ES-I3 (cell line): ENCODE results near the gene BRD1.
"Not testable (repeated sequence)": the region's sequence is repeated elsewhere in the genome, so short reads cannot be mapped to it uniquely, and the experiment has no call there.

Source experiments
- H3K36me3 ChIP-seq: 2 replicates; pipeline ENCODE4 v1.6.1; 2013; ENCODE audit warnings: mild to moderate bottlenecking, low read length, control low read depth, moderate library complexity; ENCODE audit not compliant: insufficient read depth
- H3K4me1 ChIP-seq: 2 replicates; pipeline ENCODE4 v1.6.1; 2013; ENCODE audit warnings: mild to moderate bottlenecking, control low read depth, low read length; ENCODE audit not compliant: insufficient read depth
- H3K9ac ChIP-seq: 2 replicates; pipeline ENCODE4 v1.6.1; 2013; ENCODE audit warnings: low read depth, mild to moderate bottlenecking, low read length, moderate library complexity
- H3K9me3 ChIP-seq: 2 replicates; pipeline ENCODE4 v1.6.1; 2013; ENCODE audit warnings: mild to moderate bottlenecking, low read length, moderate library complexity; ENCODE audit not compliant: control insufficient read depth, insufficient read depth

The BRD1 gene

GRCh38 chr22:49861642-49862495, 34.2 kb upstream of the BRD1 start:
- no peaks in the 10 kb centered on the region for H3K4me1 ChIP-seq
- H3K9ac ChIP-seq, result no peak overlapping the region
- peaks cover 7% of the 10 kb centered on the region; the same call in 1 of the 2 replicates for H3K9me3 ChIP-seq

GRCh38 chr22:49858827-49859226, 31.2 kb upstream of the BRD1 start:
- H3K9ac ChIP-seq, result no peak overlapping the region

More at GRCh38 chr22:49861642-49862495, 34.2 kb upstream of the BRD1 start:
- no peaks in the 10 kb centered on the region for H3K36me3 ChIP-seq

DNA sequence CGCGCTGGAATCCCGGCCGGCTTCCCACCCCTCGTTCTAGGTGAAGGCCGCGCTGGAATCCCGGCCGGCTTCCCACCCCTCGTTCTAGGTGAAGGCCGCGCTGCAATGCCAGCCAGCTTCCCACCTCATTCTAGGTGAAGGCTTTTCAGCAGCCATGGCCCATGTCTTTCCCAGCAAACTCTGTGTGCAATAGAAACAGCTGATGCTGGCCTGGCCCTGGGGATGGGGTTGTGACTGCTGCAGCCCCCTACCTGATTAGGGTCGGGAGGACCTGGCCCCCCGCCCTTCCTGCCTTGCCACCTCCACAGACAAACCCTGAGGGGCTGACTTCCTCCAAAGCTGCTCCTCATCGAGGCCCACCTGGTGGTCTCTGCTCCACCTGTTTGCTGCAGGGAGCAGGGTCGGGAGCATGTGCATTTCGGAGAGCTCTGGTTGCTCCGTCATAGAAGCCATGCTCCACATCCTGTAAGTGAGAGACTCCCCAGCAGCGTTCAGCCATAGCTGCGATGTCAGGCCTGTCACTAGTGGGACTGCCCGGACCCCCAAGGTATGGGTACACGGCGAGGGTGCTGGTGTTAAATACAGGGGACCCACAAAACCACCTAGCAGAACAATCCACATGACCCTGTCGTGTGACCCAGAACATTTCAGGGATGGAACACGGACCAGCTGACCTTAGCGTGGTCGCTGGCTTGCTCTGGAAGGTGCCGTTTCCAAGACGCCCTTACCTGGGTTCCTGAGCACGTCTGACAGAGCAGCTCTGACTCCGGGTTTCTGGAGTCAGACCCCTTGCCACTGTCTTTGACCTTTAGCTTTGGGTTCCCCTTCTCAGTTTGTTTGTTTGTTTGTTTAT, 29.3 kb upstream of the BRD1 start:
- H3K9me3 ChIP-seq, result no peaks in the 10 kb centered on the region; the same call in 1 of the 2 replicates
- no peaks in the 10 kb centered on the region for H3K36me3 ChIP-seq
- no peak overlapping the region for H3K9ac ChIP-seq
- peaks cover 12% of the 10 kb centered on the region for H3K4me1 ChIP-seq

More at GRCh38 chr22:49858827-49859226, 31.2 kb upstream of the BRD1 start:
- no peaks in the 10 kb centered on the region for H3K36me3 ChIP-seq
- peaks cover 12% of the 10 kb centered on the region for H3K4me1 ChIP-seq
- H3K9me3 ChIP-seq, result no peaks in the 10 kb centered on the region; the same call in 1 of the 2 replicates

GRCh38 chr22:49856343-49856742, 28.7 kb upstream of the BRD1 start:
- H3K4me1 ChIP-seq, result peaks cover 12% of the 10 kb centered on the region
- H3K36me3 ChIP-seq, result no peaks in the 10 kb centered on the region
- H3K9me3 ChIP-seq, result no peaks in the 10 kb centered on the region; the same call in 1 of the 2 replicates
- no peak overlapping the region for H3K9ac ChIP-seq

GRCh38 chr22:49855251-49855911, 27.7 kb upstream of the BRD1 start:
- no peaks in the 10 kb centered on the region; the same call in 1 of the 2 replicates for H3K9me3 ChIP-seq
- H3K4me1 ChIP-seq, result peaks cover 12% of the 10 kb centered on the region
- peak overlapping the region; percentile 93; the same call in 1 of the 2 replicates for H3K9ac ChIP-seq
- no peaks in the 10 kb centered on the region for H3K36me3 ChIP-seq

GRCh38 chr22:49853981-49854831, 26.5 kb upstream of the BRD1 start:
- Histone ChIP-seq H3K9me3 (no peaks in the 10 kb centered on the region), H3K9ac (peak overlapping the region; percentile 93), H3K4me1 (peaks cover 12% of the 10 kb centered on the region), H3K36me3 (no peaks in the 10 kb centered on the region)

DNA sequence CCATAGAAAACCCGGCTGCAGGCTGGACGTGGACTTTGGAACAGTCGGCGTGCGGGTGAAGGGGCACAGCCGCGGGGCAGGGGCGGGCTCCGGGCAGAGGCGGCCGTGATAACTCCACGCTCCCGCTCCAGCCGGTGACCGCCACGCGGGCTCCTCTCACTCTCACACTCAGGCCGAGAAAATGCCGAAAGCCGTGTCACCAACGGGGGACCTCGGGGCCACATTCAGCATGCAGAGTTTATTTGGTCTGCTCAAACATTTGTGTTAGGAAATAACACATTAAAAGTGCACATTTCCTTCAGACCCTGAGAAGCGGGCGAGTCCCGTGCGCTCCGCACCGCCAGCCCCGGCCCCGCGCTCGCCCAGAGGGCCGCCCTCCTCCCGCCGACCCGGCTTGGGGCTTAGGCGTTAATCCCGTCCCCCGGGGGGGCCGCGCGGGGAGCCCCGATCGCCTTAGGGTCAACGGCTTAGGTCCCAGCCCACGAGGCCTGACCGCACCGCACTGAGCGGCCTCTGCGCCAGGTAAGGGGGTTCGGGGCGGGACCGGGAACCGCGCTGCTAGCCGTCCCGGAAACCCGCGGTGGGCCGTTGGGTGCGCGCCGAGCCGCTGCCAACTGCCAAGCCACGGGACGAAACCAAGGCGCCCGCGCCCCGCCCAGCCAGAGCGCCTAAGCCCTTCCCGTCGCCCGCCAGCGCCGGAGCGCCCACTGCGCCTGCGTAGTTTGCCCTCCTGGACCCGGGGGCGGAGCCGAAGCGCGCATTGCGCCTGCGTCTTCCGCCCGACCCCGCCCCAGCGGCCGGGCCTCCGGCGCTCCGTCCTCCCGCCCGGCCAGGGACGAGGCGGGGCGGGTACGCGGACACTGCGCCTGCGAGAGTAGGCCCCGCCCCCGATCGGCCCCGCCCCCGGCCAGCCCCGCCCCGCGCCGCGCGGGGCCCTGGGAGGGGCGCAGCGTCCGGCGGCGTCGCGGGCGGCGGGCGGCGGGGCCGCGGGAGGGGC, 25.5 kb upstream of the BRD1 start, which contains the start of gene ZBED4:
Gene ZBED4 (plus strand): TSS at position 947 of the 997 bp plus-strand sequence. CDS start 29,819 bp downstream, outside the sequence.
- peak within 1 kb of the TSS; percentile 93 for H3K9ac ChIP-seq
- H3K4me1 ChIP-seq, result peaks cover 12% of the 10 kb centered on the region
- no peaks in the 10 kb centered on the region for H3K9me3 ChIP-seq
- H3K36me3 ChIP-seq, result no peaks in the 10 kb centered on the region

GRCh38 chr22:49852568-49852897, 24.9 kb upstream of the BRD1 start:
- peak overlapping the region; percentile 78; the same call in 1 of the 2 replicates for H3K9ac ChIP-seq

DNA sequence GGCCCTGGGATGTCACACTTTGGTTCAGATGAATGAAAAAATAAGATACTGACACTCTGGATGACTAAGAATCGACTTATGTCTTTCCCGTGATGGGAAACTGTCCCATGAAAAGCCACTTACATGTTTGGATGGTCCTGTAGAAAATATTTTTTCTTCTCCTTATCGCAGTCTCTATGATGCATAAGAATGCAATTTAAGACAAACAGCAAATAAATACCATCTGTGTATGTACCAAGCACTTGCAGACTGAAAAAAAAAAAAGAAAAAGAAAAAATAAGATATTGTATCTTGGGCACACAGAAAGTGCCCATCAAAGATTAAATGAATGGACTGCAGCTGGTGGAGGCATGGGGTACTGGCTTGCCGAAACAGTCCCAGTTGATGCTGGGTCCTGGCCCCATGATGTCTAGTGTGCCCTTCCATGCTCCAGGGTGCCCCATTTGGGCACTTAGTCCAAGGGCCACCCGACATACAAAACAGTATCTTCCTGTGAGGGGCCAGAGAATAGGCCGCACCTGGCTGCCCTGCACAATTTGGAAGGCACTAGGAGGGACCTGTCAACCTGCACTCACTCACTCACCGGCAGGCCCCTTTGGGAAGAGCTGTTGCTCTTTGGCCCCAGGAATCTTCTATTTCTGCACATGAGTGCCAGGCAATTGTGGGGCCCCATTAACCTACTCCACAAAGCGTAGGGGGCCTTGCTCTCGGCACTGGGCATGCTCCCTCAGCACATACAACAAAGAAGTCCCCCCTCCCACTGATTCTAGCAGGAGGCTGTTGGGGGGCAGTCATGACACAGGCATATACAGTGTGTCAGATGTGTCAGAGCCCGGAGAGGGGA, 23.5 kb upstream of the BRD1 start:
- H3K36me3 ChIP-seq, result no peaks in the 10 kb centered on the region
- H3K9ac ChIP-seq, result no peak overlapping the region
- H3K4me1 ChIP-seq, result peaks cover 11% of the 10 kb centered on the region
- H3K9me3 ChIP-seq, result no peaks in the 10 kb centered on the region

More at GRCh38 chr22:49852568-49852897, 24.9 kb upstream of the BRD1 start:
- H3K9me3 ChIP-seq, H3K36me3 ChIP-seq: not testable (repeated sequence)
- peaks cover 12% of the 10 kb centered on the region for H3K4me1 ChIP-seq

DNA sequence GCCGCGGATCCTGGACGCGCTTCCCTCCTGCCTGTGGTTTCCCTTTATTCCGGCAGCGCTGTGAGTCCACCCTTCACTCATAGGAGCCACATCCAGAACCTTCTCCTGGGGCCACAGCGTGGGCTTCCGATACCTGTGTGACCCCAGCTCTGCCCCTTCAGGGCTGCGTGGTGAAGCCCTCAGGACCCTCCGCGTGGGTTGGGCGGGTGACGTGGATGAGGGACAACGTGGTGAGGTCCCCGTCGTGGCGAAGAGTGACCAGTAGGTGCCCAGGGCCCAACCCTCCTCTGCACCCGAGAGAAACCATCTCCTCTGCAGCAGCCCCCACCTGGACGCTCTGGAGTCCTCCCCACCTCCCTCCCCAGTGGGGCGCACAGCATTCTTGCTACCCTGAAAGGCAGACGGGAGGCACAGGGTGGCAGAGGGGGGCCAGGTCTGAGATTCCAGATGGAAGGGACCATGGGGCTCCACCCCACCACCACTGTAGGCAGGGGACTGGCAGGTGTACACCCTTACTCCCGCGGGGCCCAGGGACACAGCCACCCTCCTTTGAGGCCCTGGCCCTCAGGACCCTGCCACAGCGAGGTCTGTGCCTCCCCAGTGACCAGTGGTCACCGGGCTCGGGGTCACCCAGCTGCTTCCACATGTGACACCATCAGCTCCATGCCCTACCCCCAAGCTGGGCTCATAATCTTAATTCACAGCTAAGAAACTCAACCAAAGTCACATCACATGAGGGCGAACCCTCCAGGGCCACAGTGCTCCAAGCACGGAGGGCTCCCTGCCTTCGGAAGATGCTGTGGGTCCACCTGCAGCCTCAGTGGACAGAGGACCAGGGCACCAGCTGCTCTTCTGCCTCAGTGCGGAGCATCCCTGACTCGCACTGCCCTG, 22.6 kb upstream of the BRD1 start:
- Histone ChIP-seq H3K9ac (no peak overlapping the region; the same call in 1 of the 2 replicates), H3K4me1 (peaks cover 1% of the 10 kb centered on the region), H3K36me3 (no peaks in the 10 kb centered on the region), H3K9me3 (no peaks in the 10 kb centered on the region)
